ENCODE results near the gene PPP2R5C.

PPP2R5C gene

GRCh38 chr14:101950100-101950499 is 188.6 kb downstream of the PPP2R5C start:
- no peak for DNase-seq (ENCODE audit: low read depth)

GRCh38 chr14:101950516-101951215 is 189.2 kb downstream of the PPP2R5C start:
- no peak for DNase-seq (ENCODE audit: low read depth)

GRCh38 chr14:101953151-101953550 is 191.6 kb downstream of the PPP2R5C start:
- no peak for DNase-seq (ENCODE audit: low read depth)

GRCh38 chr14:101954501-101954900 is 193.0 kb downstream of the PPP2R5C start:
- no peak for DNase-seq (ENCODE audit: low read depth)

GRCh38 chr14:101955695-101956161 is 194.2 kb downstream of the PPP2R5C start:
- no peak for DNase-seq (ENCODE audit: low read depth)

GRCh38 chr14:101956179-101956885 is 194.8 kb downstream of the PPP2R5C start:
- no peak for DNase-seq (ENCODE audit: low read depth)

- no peak for DNase-seq (ENCODE audit: low read depth)
Measured at GRCh38 chr14:101957406-101958234, 196.1 kb downstream of the PPP2R5C start.

GRCh38 chr14:101958418-101959180 is 197.1 kb downstream of the PPP2R5C start:
- no peak for DNase-seq (ENCODE audit: low read depth)

GRCh38 chr14:101959277-101959676 is 197.8 kb downstream of the PPP2R5C start:
- DNase-seq (ENCODE audit: low read depth), result no peak

- no peak for DNase-seq (ENCODE audit: low read depth)
Measured at GRCh38 chr14:101960225-101960624, 198.7 kb downstream of the PPP2R5C start.

- DNase-seq (ENCODE audit: low read depth), result peak; percentile 55
Measured at GRCh38 chr14:101961011-101961721, 199.7 kb downstream of the PPP2R5C start.

- no peak for DNase-seq (ENCODE audit: low read depth)
Measured at GRCh38 chr14:101961746-101962502, 200.4 kb downstream of the PPP2R5C start.

GRCh38 chr14:101962503-101962874 is 201.0 kb downstream of the PPP2R5C start:
- no peak for DNase-seq (ENCODE audit: low read depth)

GRCh38 chr14:101963052-101963451 is 201.5 kb downstream of the PPP2R5C start:
- no peak for DNase-seq (ENCODE audit: low read depth)

GRCh38 chr14:101963656-101964296 is 202.3 kb downstream of the PPP2R5C start:
- DNase-seq (ENCODE audit: low read depth), result no peak

GRCh38 chr14:101964297-101965180 is 203.0 kb downstream of the PPP2R5C start, which contains the start of gene DYNC1H1:
Gene DYNC1H1, plus strand, starts transcription at chr14:101964573. Its CDS starts 119 bp downstream, at chr14:101964692.
- peak; percentile 77 for DNase-seq (ENCODE audit: low read depth)

GRCh38 chr14:101965181-101965544 is 203.7 kb downstream of the PPP2R5C start:
- DNase-seq (ENCODE audit: low read depth), result peak; percentile 33

GRCh38 chr14:101965770-101966722 is 204.5 kb downstream of the PPP2R5C start:
- no peak for DNase-seq (ENCODE audit: low read depth)

Data from activated gamma-delta T cell treated with anti-CD3 and anti-CD28 coated beads, Interleukin-2, amount 50 U/mL, for 16 hours (primary cell).